BJ (cell line): ENCODE data around the gene DISP3. TPM values are rescaled to one million over a fixed set of nuclear protein-coding genes. Genes with fewer than 3 reads are reported as not detected.

ENCODE experiments used
- CTCF ChIA-PET: fragments of 350-600 bp; formaldehyde crosslinking; extraction: SDS; loops from one replicate; lab custom pipeline; 2021; ENCODE audit warnings: antibody characterized with exemption, inconsistent platforms; lab: Yijun Ruan, JAX
- POLR2A ChIA-PET: fragments of 300-600 bp; sonication (Branson Sonifier 250); formaldehyde crosslinking; extraction: SDS; loops from one replicate; lab custom pipeline; 2021; ENCODE audit warnings: antibody characterized with exemption; lab: Charles Lee
- DNase-seq: peaks from one replicate; pipeline ENCODE4 v3.0.0-alpha.2; 2011; ENCODE audit warnings: low read depth
- H3K27me3 ChIP-seq: 2 replicates; pipeline ENCODE4 v1.6.0; 2011; ENCODE audit warnings: low read length; ENCODE audit not compliant: control insufficient read depth, insufficient read depth
- H3K36me3 ChIP-seq: 2 replicates; pipeline ENCODE4 v1.5.1; 2011; ENCODE audit warnings: low read length; ENCODE audit not compliant: control insufficient read depth, insufficient read depth
- H3K4me3 ChIP-seq: 2 replicates; pipeline ENCODE4 v1.5.1; 2011; ENCODE audit warnings: low read depth, mild to moderate bottlenecking, control low read depth, low read length
- polyA plus RNA-seq: library from polyadenylated mRNA; depleted of rRNA; stranded (reverse); fragments of >200 nt; gene quantifications from 2 replicates; pipeline ENCODE4 v1.2.3, GENCODE V29; 2011
- TF ChIP-seq, protein P1 (sequence below): IDR thresholded peaks from 2 replicates; pipeline ENCODE4 v1.5.1; 2011; ENCODE audit warnings: low read depth, mild to moderate bottlenecking, control low read depth, inconsistent platforms, low read length, moderate library complexity; ENCODE audit not compliant: insufficient read depth

DISP3 gene
- polyA plus RNA-seq, 1 experiment, result 0.02 TPM

DNA sequence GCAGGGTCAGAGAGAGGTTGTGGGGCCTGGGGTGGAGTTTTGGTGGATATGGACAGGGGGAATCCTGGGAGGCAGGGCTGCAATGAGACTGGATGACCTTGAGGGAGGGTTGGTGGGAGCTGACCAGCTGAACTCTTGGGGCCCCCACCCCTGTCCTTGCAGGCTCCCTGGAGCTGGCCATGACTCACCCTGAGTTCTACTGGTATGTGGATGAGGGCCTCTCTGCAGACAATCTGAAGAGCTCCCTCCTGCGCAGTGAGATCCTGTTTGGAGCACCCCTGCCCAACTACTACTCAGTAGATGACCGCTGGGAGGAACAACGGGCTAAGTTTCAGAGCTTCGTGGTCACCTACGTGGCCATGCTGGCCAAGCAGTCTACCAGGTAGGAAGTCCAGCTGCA is 23.6 kb downstream of the DISP3 start:
- ChIA-PET CTCF (interaction anchor here (1.7 kb wide), 1 partner anchor 8 kb away, joined by 5 read pairs; no protein-coding TSS in a partner anchor), POLR2A (no interaction called here)
- no peak overlapping the region for H3K4me3 ChIP-seq
- no peaks in the 10 kb centered on the region for H3K36me3 ChIP-seq
- TF ChIP-seq, protein P1, sequence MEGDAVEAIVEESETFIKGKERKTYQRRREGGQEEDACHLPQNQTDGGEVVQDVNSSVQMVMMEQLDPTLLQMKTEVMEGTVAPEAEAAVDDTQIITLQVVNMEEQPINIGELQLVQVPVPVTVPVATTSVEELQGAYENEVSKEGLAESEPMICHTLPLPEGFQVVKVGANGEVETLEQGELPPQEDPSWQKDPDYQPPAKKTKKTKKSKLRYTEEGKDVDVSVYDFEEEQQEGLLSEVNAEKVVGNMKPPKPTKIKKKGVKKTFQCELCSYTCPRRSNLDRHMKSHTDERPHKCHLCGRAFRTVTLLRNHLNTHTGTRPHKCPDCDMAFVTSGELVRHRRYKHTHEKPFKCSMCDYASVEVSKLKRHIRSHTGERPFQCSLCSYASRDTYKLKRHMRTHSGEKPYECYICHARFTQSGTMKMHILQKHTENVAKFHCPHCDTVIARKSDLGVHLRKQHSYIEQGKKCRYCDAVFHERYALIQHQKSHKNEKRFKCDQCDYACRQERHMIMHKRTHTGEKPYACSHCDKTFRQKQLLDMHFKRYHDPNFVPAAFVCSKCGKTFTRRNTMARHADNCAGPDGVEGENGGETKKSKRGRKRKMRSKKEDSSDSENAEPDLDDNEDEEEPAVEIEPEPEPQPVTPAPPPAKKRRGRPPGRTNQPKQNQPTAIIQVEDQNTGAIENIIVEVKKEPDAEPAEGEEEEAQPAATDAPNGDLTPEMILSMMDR, result no peak
- H3K27me3 ChIP-seq, result no peaks in the 10 kb centered on the region
- no peak for DNase-seq

DNA sequence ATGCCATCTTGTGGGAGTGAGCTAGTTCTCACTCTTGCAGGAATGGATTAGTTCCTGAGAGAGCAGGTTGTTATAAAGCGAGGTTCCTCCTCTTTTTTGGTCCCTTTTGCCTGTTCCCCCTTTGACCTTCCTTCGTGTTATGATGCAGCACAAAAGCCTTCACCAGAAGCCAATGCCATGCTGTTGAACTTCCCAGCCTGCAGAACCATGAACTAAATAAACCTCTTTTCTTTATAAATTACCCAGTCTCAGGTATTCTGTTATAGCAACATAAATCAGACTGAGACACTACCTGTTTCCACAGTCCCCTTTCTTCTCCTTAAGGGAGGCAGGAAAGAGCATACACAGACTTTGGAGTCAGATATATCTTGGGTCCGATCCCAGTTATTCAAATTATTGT is 25.6 kb downstream of the DISP3 start:
- TF ChIP-seq, protein P1, result no peak
- H3K4me3 ChIP-seq, result no peak overlapping the region
- no peaks in the 10 kb centered on the region for H3K27me3 ChIP-seq
- ChIA-PET CTCF (interaction anchor here (0.7 kb wide), 1 partner anchor 325 kb away, joined by 3 read pairs; no protein-coding TSS in a partner anchor), POLR2A (no interaction called here)
- no peaks in the 10 kb centered on the region for H3K36me3 ChIP-seq
- DNase-seq, result no peak

DNA sequence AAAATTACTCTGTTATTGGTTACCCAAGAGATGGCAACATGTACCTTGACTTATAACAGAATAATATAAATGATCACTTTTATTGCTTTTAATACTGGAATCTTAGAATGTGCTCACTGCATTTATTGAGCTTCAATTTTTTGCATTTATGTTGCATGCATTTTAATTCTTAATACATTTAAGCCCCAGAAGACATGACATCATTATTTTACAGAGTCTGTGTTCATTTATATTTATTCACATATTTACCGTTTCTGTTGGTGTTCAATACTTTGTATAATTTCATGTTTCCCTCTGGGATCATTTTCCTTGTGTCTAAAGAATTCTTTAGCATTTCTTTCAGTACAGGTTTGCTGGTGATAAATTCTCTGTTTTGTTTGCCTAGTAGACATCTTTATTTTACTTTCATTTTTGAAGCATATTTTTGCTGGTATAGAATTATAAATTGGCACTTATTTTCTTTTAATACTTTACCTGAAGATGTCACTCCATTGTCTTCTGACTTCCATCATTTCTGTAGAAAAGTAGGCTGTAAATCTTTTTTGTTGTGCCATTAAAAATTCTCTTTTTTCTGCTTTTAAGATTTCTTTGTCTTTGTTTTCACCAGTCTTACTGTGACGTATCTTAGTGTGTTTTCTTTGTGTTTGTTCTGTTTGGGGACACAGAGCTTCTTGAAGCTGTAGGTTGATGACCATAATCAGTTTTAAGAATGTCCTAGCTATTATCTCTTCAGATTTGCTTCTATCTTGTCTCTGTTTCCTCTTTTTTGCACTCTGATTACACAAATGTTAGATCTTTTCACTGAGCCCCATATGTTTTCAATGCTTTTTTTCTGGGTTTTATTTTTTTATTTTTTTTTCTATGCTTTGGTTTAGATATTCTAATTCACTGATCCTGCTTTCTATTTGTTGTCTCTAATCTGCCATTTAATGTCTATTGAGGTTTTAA is 26.9 kb downstream of the DISP3 start:
- H3K36me3 ChIP-seq, result no peaks in the 10 kb centered on the region
- CTCF ChIA-PET, result interaction anchor here (0.7 kb wide), 2 partner anchors 40 to 136 kb away, joined by 3 read pairs; no protein-coding TSS in a partner anchor
- no peak for DNase-seq
- no peaks in the 10 kb centered on the region for H3K27me3 ChIP-seq
- H3K4me3 ChIP-seq, result no peak overlapping the region
- TF ChIP-seq, protein P1, result no peak
- POLR2A ChIA-PET, result no interaction called here

DNA sequence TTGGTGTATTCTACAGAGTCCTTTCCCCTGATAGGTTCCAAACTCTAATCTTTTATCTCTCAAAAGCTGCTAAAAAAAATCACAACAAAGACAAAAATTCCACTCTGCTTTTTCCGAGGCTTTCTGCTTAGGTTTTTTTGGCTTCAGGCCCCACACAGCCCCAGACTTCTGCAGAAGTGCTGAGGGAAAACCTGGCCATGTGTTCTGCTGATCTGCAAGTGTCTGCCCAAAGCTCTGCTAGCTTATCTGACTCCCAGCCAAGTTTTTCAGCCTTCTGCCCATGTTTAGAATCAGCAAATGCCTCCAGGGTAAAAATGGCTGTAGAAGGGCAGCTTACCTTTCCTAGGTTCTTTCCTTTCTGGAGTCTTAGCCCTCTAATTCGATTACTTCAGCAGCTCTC is 28.4 kb downstream of the DISP3 start:
- TF ChIP-seq, protein P1, result no peak
- POLR2A ChIA-PET, result no interaction called here
- CTCF ChIA-PET, result no interaction called here
- Histone ChIP-seq H3K27me3 (no peaks in the 10 kb centered on the region), H3K36me3 (no peaks in the 10 kb centered on the region), H3K4me3 (no peak overlapping the region)
- no peak for DNase-seq

DNA sequence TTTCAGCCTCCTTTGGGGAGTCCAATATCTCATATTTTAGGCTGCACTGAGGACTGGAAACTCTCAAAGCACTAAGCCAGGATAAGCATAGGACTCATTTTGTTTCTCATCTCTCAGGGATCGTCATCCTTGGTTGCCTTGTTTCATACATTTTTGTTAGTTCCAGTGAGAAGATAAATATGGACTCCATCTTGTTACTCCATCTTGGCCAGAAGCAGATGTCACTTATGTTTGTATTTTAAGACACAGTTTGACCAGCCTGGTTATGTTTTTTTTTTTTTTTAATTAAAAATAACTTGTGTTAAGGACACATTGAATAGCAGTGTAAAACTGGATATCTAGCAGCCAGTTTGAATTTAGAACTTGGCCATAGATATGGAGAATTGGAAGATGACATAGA is 34.7 kb downstream of the DISP3 start:
- TF ChIP-seq, protein P1, result no peak
- Histone ChIP-seq H3K36me3 (no peaks in the 10 kb centered on the region), H3K27me3 (no peaks in the 10 kb centered on the region), H3K4me3 (no peak overlapping the region)
- DNase-seq, result no peak
- ChIA-PET CTCF (no interaction called here), POLR2A (no interaction called here)
